Activated CD8-positive, alpha-beta T cell treated with anti-CD3 and anti-CD28 coated beads, Interleukin-2, amount 10 ng/mL, durations not matched to agents 7 days and 5 days (primary cell): ENCODE data around the gene GGCX. TPM values are rescaled to one million over a fixed set of nuclear protein-coding genes. Genes with fewer than 3 reads are reported as not detected.
A peak's percentile ranks its signal among the peaks of the same experiment; 100 is the strongest.
"Not testable (repeated sequence)": the region's sequence is repeated elsewhere in the genome, so short reads cannot be mapped to it uniquely, and the experiment has no call there.

Experiments
- ATAC-seq: fragments of 150-1000 bp; cut with Tn5 transposase; one replicate; pipeline ENCODE4 v1.10.0; 2021; ENCODE audit warnings: moderate library complexity
- CTCF ChIA-PET: fragments of 350-600 bp; sonication (Branson Sonifier 250); formaldehyde crosslinking; loops from one replicate; lab custom pipeline; 2021; ENCODE audit warnings: antibody characterized with exemption; lab: Charles Lee
- POLR2A ChIA-PET: fragments of 350-600 bp; sonication (Branson Sonifier 250); formaldehyde crosslinking; loops from one replicate; lab custom pipeline; 2021; ENCODE audit warnings: antibody characterized with exemption; lab: Charles Lee
- DNase-seq: peaks from one replicate; pipeline ENCODE4 v3.0.0-alpha.2; 2020
- H3K27ac Mint-ChIP-seq: one replicate; pipeline ENCODE4 v1.8.0; 2021; ENCODE audit warnings: mild to moderate bottlenecking, mixed read lengths
- H3K27me3 Mint-ChIP-seq: one replicate; pipeline ENCODE4 v1.8.0; 2021; ENCODE audit warnings: low read depth, mixed read lengths
- H3K36me3 Mint-ChIP-seq: one replicate; pipeline ENCODE4 v1.8.0; 2021; ENCODE audit warnings: low read depth, mixed read lengths
- H3K4me1 Mint-ChIP-seq: one replicate; pipeline ENCODE4 v1.8.0; 2021; ENCODE audit warnings: low read depth, mixed read lengths
- H3K4me3 Mint-ChIP-seq: one replicate; pipeline ENCODE4 v1.8.0; 2021; ENCODE audit warnings: mild to moderate bottlenecking, mixed read lengths
- H3K9me3 Mint-ChIP-seq: one replicate; pipeline ENCODE4 v1.8.0; 2022; ENCODE audit warnings: mixed read lengths; ENCODE audit not compliant: insufficient read depth
- total RNA-seq, 2 experiments: library from RNA; stranded (reverse); gene quantifications; one replicate each; pipeline ENCODE4 v1.2.3, GENCODE V29; 2021

GGCX gene
- total RNA-seq, 2 experiments from 2014 or later, result 18.9 to 20.0 TPM

- ChIA-PET CTCF (no interaction called here), POLR2A (interaction anchor here (1.0 to 4.6 kb wide), 2 partner anchors 9 to 12 kb away, joined by 3 to 28 read pairs; partner anchors contain the start of gene VAMP5)
- H3K4me3 Mint-ChIP-seq, result no peak overlapping the region
Observed at GRCh38 chr2:85593023-85593422, 31.7 kb upstream of the GGCX start.

GRCh38 chr2:85592299-85592698 lies 31.0 kb upstream of the GGCX start:
- H3K4me3 Mint-ChIP-seq, ATAC-seq, CTCF ChIA-PET, H3K27me3 Mint-ChIP-seq, H3K27ac Mint-ChIP-seq, H3K9me3 Mint-ChIP-seq, DNase-seq: not testable (repeated sequence)
- POLR2A ChIA-PET, result interaction anchor here (1.0 kb wide), 1 partner anchor 13 kb away, joined by 3 read pairs; no protein-coding TSS in a partner anchor
- Mint-ChIP-seq H3K4me1 (peaks cover 53% of the 10 kb centered on the region), H3K36me3 (peaks cover 31% of the 10 kb centered on the region)

More at GRCh38 chr2:85593023-85593422, 31.7 kb upstream of the GGCX start:
- Mint-ChIP-seq H3K27ac (no peak overlapping the region), H3K4me1 (peaks cover 51% of the 10 kb centered on the region), H3K36me3 (peaks cover 34% of the 10 kb centered on the region), H3K9me3 (no peaks in the 10 kb centered on the region), H3K27me3 (no peaks in the 10 kb centered on the region)
- ATAC-seq (no peak), DNase-seq (no peak)

DNA sequence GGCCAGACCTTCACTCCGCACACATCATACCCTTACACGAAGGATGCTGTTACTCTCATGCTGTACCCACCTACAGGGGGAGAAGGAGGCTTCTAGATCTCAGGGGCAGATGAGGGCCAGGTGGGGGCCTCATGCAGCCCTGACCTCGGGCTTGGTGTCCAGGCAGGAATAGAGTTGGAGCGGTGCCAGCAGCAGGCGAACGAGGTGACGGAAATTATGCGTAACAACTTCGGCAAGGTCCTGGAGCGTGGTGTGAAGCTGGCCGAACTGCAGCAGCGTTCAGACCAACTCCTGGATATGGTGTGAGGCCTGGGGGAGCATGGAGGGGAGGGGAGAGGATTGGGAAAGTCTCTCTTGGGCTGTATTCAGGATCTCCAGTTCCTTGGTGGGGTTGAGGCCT lies 30.3 kb upstream of the GGCX start:
- CTCF ChIA-PET, result no interaction called here
- peaks cover 24% of the 10 kb centered on the region for H3K36me3 Mint-ChIP-seq

DNA sequence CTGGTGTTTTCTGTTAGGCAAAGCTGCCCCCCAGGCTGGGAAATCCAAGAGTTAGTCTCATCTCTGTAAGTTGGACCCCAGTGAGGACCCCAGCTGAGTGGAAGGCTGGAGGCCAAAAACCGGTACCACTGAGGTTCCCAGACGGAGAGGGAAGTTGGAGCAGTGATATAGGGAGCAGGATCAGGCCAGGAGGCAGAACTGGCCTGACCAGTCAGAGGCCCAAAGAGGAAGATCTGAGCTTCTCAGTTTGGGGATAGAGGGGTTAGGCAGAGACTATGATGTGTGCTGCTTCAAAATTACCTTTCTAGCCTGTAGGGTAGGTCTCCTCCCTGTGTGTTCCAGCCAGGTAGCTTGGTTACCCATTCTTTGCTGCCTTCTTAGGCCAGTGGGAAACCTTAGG lies 29.7 kb upstream of the GGCX start:
- ATAC-seq, result no peak
- CTCF ChIA-PET, result no interaction called here

More for the DNA sequence above, 30.3 kb upstream of the GGCX start:
- Mint-ChIP-seq H3K27ac (no peak overlapping the region), H3K4me3 (no peak overlapping the region), H3K4me1 (peaks cover 49% of the 10 kb centered on the region), H3K9me3 (no peaks in the 10 kb centered on the region), H3K27me3 (no peaks in the 10 kb centered on the region)
- DNase-seq (no peak), ATAC-seq (no peak)
- POLR2A ChIA-PET, result interaction anchor here (0.6 to 2.2 kb wide), 3 partner anchors 8 to 31 kb away, joined by 3 to 6 read pairs (median 5); partner anchors contain the start of gene GGCX

GRCh38 chr2:85589982-85590791 lies 28.9 kb upstream of the GGCX start:
- Mint-ChIP-seq H3K27ac (peak overlapping the region; percentile 22), H3K27me3 (no peaks in the 10 kb centered on the region), H3K36me3 (peaks cover 16% of the 10 kb centered on the region), H3K9me3 (no peaks in the 10 kb centered on the region), H3K4me3 (no peak overlapping the region), H3K4me1 (peaks cover 54% of the 10 kb centered on the region)
- ChIA-PET POLR2A (interaction anchor here (0.9 to 2.2 kb wide), 3 partner anchors 9 to 29 kb away, joined by 3 to 6 read pairs (median 5); partner anchors contain the start of gene GGCX), CTCF (no interaction called here)
- ATAC-seq, result no peak
- DNase-seq, result no peak

More for the DNA sequence above, 29.7 kb upstream of the GGCX start:
- Mint-ChIP-seq H3K4me1 (peaks cover 51% of the 10 kb centered on the region), H3K36me3 (peaks cover 23% of the 10 kb centered on the region), H3K9me3 (no peaks in the 10 kb centered on the region), H3K27me3 (no peaks in the 10 kb centered on the region), H3K27ac (no peak overlapping the region), H3K4me3 (no peak overlapping the region)
- no peak for DNase-seq
- POLR2A ChIA-PET, result interaction anchor here (0.9 to 2.2 kb wide), 3 partner anchors 8 to 30 kb away, joined by 3 to 6 read pairs (median 5); partner anchors contain the start of gene GGCX

- H3K36me3 Mint-ChIP-seq, result peaks cover 13% of the 10 kb centered on the region
- peaks cover 51% of the 10 kb centered on the region for H3K4me1 Mint-ChIP-seq
- POLR2A ChIA-PET, result interaction anchor here (2.2 kb wide), 1 partner anchor 10 kb away, joined by 6 read pairs; no protein-coding TSS in a partner anchor
- CTCF ChIA-PET, result no interaction called here
- H3K27ac Mint-ChIP-seq, result no peak overlapping the region
- H3K4me3 Mint-ChIP-seq, result no peak overlapping the region
- ATAC-seq (no peak), DNase-seq (no peak)
- no peaks in the 10 kb centered on the region for H3K27me3 Mint-ChIP-seq
- no peaks in the 10 kb centered on the region for H3K9me3 Mint-ChIP-seq
Observed at GRCh38 chr2:85589181-85589580, 27.9 kb upstream of the GGCX start.

- peak overlapping the region; percentile 10 for H3K27ac Mint-ChIP-seq
- POLR2A ChIA-PET, result interaction anchor here (1.9 kb wide), 1 partner anchor 11 kb away, joined by 6 read pairs; no protein-coding TSS in a partner anchor
- ATAC-seq (no peak), DNase-seq (no peak)
- CTCF ChIA-PET, result no interaction called here
- peaks cover 13% of the 10 kb centered on the region for H3K36me3 Mint-ChIP-seq
- peaks cover 52% of the 10 kb centered on the region for H3K4me1 Mint-ChIP-seq
- no peak overlapping the region for H3K4me3 Mint-ChIP-seq
- H3K27me3 Mint-ChIP-seq, result no peaks in the 10 kb centered on the region
- no peaks in the 10 kb centered on the region for H3K9me3 Mint-ChIP-seq
Observed at GRCh38 chr2:85588645-85589044, 27.4 kb upstream of the GGCX start.

- peaks cover 13% of the 10 kb centered on the region for H3K36me3 Mint-ChIP-seq
- no peaks in the 10 kb centered on the region for H3K9me3 Mint-ChIP-seq
- no peaks in the 10 kb centered on the region for H3K27me3 Mint-ChIP-seq
- H3K27ac Mint-ChIP-seq, result peak overlapping the region; percentile 50
- DNase-seq (no peak), ATAC-seq (no peak)
- no peak overlapping the region for H3K4me3 Mint-ChIP-seq
- CTCF ChIA-PET, result interaction anchor here (1.2 kb wide), 1 partner anchor 49 kb away, joined by 5 read pairs; no protein-coding TSS in a partner anchor
- peaks cover 56% of the 10 kb centered on the region for H3K4me1 Mint-ChIP-seq
- POLR2A ChIA-PET, result interaction anchor here (1.0 to 1.9 kb wide), 2 partner anchors 10 to 11 kb away, joined by 6 read pairs; no protein-coding TSS in a partner anchor
Observed at GRCh38 chr2:85588236-85588635, 26.9 kb upstream of the GGCX start.

DNA sequence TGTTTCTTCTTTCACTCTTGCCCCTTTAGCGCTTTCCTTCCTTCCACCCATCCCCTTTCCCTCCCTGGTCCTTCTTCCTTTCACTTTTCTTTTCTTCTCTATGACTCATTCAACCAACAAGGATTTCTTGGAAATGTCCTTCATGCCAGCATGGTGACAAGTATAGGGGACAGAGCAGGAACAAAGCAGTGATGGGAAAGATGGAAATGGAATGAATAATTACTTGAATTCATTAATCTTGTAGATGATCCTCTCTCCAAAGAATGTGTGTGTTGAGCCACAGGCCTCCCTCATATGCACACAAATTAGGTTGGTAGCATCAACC lies 24.4 kb upstream of the GGCX start:
- ChIA-PET CTCF (interaction anchor here (0.8 to 3.1 kb wide), 5 partner anchors 19 to 166 kb away, joined by 3 to 11 read pairs (median 4); no protein-coding TSS in a partner anchor), POLR2A (interaction anchor here (0.9 to 3.8 kb wide), 2 partner anchors 9 to 25 kb away, joined by 4 to 28 read pairs; partner anchors contain the start of gene RNF181)
- Mint-ChIP-seq H3K9me3 (no peaks in the 10 kb centered on the region), H3K27me3 (no peaks in the 10 kb centered on the region), H3K36me3 (peaks cover 19% of the 10 kb centered on the region), H3K4me3 (peak overlapping the region; percentile 87), H3K27ac (peak overlapping the region; percentile 91), H3K4me1 (peaks cover 71% of the 10 kb centered on the region)
- no peak for ATAC-seq
- no peak for DNase-seq

GRCh38 chr2:85584857-85585780 lies 23.8 kb upstream of the GGCX start:
- H3K36me3 Mint-ChIP-seq, result peaks cover 21% of the 10 kb centered on the region

More at GRCh38 chr2:85584857-85585780, 23.8 kb upstream of the GGCX start:
- ATAC-seq, result peak; percentile 61
- DNase-seq, result peak; percentile 32
- Mint-ChIP-seq H3K9me3 (no peaks in the 10 kb centered on the region), H3K4me3 (peak overlapping the region; percentile 87), H3K4me1 (peaks cover 71% of the 10 kb centered on the region), H3K27me3 (no peaks in the 10 kb centered on the region), H3K27ac (peak overlapping the region; percentile 91)
- CTCF ChIA-PET, result interaction anchor here (0.8 to 3.1 kb wide), 6 partner anchors 10 to 165 kb away, joined by 3 to 11 read pairs (median 4); partner anchors contain the start of gene RNF181
- POLR2A ChIA-PET, result interaction anchor here (0.9 to 3.8 kb wide), 4 partner anchors 10 to 258 kb away, joined by 4 to 28 read pairs (median 4); partner anchors contain the start of genes RNF181 and TGOLN2
